Activated CD4-positive, alpha-beta T cell treated with anti-CD3 and anti-CD28 coated beads for 48 hours (primary cell): ENCODE results near the gene TRAF7.
"Not testable (repeated sequence)": the region's sequence is repeated elsewhere in the genome, so short reads cannot be mapped to it uniquely, and the experiment has no call there.

Source experiments
- DNase-seq: peaks from one replicate; pipeline ENCODE4 v3.0.0-alpha.2; 2020

TRAF7 gene

GRCh38 chr16:2155091-2155950, at the start of gene TRAF7:
TSS of gene TRAF7 (plus strand) at chr16:2155782. CDS start at chr16:2163921, 8,139 bp downstream.
- peak; percentile 98 for DNase-seq

DNA sequence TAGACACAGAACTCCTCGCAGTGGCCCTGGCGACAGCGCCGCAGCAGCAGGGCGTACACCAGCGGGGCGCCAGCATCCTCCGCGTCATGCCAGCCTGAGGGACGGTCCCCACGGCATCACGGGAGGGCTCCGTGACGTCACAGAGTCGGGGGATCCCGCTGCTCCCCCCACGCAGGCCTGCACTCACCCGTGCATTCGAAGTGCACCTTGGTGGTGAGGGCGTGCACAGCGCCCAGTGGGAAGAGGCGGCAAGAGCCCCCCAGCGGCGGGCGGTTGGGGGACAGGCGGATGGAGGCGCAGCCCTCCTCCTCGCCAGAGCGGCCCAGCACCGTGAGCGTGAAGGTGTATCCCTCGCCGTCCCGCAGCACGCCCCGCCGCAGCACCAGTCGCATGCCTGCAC, 49.4 kb upstream of the TRAF7 start:
- not testable (repeated sequence) for DNase-seq

GRCh38 chr16:2107121-2107790, 48.3 kb upstream of the TRAF7 start:
- not testable (repeated sequence) for DNase-seq

DNA sequence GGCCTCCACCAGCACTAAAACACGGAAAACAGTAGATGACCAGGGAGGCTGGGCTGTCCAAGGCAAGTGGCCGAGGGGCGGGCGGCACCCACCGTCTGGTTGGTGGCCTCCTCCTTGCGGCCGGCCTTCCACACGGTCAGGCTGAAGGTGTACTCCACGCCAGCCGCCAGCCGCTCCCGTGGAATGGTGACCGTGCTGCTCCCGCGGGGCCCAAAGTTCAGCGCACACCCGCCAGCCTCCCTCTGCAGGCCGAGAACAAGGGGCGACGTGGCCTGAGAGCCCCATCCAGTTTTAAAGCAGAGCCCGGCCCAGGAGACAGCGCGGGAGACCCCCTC, 47.8 kb upstream of the TRAF7 start:
- not testable (repeated sequence) for DNase-seq

GRCh38 chr16:2108446-2109270, 46.9 kb upstream of the TRAF7 start:
- DNase-seq = not testable (repeated sequence)

GRCh38 chr16:2109271-2109580, 46.4 kb upstream of the TRAF7 start:
- DNase-seq = not testable (repeated sequence)

DNA sequence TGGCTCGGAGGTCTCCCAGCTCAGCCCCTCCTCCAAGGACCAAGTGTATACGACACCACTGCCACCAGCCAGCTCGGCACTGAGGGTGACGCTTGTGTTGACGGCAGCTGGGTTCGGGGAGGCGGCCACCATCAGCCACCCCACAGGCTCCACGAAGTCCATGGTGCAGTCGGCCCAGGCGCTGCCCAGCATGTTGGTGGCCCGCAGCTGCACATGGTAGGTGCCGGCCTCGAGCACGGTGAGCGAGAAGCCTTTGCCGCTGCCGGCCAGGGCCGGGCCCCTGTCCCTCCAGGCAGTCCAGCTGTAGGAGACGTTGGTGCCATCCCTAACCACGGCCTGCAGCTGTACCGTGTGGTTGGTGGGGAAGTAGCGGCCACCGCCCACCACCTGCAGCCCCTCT, 45.7 kb upstream of the TRAF7 start:
- not testable (repeated sequence) for DNase-seq

DNA sequence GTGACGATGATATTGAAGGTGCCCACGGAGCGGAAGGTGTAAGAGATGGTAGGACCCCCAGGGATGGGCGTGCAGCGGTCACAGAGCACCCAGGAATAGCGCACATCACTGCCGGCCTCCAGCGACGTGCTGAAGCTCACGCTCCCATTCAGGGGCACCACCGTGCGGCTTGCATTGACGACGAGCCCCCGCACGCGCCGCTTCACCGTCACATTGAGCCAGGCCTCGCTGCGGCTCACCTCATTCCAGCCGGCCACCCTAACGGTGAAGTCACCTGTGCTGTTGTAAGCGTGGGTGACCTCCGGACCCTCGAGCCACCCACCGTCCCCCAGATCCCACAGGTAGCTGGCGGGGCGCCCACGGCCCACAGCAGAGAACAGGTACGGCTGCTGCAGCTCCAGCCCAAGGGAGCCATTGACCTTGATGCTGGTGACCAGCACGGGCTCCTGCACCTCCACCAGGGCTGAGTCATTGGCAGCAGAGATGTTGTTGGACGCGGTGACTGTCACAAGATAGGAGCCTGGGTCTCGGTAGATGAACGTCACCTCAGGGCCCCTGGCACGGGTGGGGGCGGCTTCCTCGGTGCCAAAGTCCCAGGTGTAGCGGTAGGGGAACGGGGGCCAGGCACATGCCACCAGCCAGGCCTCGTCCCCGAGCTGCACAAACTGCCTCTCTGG, 45.1 kb upstream of the TRAF7 start:
- DNase-seq = not testable (repeated sequence)

GRCh38 chr16:2111009-2111353, 44.6 kb upstream of the TRAF7 start:
- not testable (repeated sequence) for DNase-seq

GRCh38 chr16:2111412-2112335, 43.9 kb upstream of the TRAF7 start:
- DNase-seq = not testable (repeated sequence)

- DNase-seq = not testable (repeated sequence)
Measured at GRCh38 chr16:2112539-2113106, 43.0 kb upstream of the TRAF7 start.

GRCh38 chr16:2114225-2114624, 41.4 kb upstream of the TRAF7 start:
- DNase-seq = not testable (repeated sequence)

DNA sequence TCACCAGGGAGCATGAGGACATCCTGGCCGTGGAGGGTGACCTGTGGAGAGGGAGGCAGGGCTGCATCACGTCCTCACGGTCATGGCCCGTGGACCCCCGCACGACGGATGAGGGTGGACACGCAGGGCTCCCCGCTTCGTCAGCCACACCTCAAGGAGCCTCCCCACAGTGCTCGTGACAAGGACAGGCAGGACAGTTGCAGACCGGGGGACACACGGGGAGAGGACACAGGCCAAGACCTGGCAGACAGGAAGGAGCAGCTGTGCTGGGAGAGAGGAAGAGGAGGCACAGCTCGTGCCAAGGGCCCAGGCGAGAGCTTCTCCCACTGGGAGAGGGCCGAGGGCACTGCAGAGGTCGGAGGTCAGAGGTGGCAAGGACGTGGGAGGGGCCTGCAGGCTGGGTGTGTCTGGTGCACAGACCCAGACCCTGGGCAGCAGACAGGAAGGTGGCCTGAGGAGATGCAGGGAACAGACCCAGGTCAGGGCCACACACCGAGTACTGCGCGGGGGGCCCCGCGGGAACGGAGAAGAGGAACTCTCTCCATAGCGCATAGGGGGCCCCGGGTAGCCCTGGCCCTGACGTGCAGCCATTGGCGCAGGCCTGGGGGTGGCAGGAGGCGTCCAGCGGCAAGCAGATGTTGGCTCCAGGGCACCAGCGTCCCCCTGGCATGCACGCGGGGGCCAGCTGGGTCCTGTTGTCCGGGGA, 40.5 kb upstream of the TRAF7 start:
- not testable (repeated sequence) for DNase-seq

- DNase-seq = no peak
Measured at GRCh38 chr16:2115591-2115973, 40.0 kb upstream of the TRAF7 start.

GRCh38 chr16:2116428-2116827, 39.2 kb upstream of the TRAF7 start:
- not testable (repeated sequence) for DNase-seq

DNA sequence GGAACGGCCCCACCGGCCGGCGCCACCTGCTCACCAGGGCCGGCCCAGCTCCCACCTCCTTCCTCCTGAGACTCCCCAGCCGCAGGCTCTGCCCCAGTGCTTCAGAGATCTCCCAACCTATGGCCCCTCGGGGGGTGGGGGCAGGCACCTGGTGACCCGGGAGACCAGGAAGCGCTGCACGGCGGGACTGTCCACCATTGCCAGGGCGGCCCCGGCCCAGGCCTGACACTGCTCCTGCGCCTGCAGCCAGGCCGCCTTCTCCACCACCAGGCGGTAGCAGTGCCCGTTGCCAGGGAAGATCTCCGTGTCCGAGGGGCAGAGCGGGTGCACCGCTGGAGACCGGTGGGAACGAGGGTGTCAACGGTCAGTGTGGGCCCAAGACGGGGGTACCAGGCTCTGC, 38.2 kb upstream of the TRAF7 start:
- DNase-seq = not testable (repeated sequence)

DNA sequence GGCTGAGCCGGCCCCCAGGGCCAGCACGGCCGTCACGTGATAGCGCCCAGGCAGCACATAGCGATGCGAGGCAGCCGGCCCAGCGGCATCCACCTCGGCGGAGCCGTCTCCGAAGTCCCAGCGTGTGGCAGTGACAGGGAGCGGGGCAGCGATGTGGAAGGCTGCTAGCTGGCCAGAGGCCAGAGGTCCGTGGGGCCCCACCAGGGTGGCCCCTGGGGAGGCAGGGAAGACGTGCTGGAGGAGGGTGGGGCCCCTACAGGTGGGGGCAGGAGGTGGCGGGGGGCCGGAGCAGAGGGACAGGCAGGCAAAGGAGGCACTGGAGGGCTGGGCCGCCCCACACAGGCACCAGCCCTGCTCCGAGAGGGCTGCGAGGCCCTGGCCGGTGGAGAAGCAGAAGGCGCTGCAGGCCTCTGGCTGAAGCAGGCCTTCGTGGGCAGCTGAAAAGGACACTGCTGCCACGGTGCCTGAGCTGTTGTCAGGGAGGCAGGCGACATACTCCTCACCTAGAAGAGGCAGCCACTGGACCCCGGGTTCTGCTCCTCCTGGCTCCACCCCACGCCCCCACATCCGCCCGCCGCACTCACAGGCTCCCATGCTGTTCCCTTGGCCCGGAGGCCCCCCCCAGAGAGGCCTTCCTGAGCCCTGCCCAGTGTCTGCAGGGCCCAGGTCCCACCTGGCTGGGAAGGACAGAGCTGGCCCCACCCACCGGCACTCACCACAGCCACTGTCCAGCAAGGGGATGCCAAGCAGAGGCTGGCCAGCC, 37.4 kb upstream of the TRAF7 start:
- not testable (repeated sequence) for DNase-seq

DNA sequence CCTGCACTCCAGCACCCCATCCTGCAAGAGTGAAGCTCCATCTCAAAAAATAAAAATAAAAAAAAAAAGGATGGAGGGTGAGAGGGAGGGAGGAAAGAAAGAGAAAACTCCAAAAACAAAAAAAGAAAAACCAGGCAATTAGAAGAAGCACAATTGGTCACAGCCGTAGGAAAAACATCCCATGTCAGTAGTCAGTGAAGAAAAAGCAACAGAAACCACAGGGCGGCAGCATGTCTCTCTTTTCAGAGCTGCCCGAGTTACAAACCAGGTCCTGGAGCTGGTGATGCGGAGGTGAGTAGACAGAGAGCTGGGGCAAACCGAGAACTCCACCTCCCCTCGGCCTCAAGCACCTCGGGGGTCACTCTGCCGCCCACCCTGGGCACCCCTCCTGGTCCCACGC, 34.3 kb upstream of the TRAF7 start:
- peak; percentile 49 for DNase-seq

GRCh38 chr16:2121853-2122252, 33.7 kb upstream of the TRAF7 start:
- DNase-seq = no peak

DNA sequence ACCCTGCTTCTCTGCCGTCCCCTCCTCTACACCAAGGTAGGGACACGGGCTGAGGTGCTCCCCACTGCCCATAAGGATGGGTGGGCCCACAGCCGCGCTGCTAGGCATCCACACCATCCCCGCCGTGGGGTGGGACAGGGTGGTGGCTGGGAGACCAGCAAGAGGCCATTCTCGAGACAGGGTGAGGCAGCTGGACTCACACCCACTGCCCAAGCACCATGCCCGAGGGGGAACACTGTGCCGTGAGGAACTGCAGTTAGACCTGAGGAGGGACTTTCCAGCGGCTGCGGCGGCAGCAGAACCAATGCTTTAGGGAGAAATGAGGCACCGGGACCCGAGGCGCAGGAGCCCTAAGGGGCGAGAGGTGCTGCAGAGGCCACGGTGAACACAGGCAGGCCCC, 33.2 kb upstream of the TRAF7 start:
- DNase-seq = no peak
